AG08395 (cell line): ENCODE measurements around the gene ABCA4.

Experiments
- DNase-seq: peaks from one replicate; pipeline ENCODE4 v3.0.0; 2012; ENCODE audit warnings: mixed read lengths, low spot score

ABCA4 gene

DNA sequence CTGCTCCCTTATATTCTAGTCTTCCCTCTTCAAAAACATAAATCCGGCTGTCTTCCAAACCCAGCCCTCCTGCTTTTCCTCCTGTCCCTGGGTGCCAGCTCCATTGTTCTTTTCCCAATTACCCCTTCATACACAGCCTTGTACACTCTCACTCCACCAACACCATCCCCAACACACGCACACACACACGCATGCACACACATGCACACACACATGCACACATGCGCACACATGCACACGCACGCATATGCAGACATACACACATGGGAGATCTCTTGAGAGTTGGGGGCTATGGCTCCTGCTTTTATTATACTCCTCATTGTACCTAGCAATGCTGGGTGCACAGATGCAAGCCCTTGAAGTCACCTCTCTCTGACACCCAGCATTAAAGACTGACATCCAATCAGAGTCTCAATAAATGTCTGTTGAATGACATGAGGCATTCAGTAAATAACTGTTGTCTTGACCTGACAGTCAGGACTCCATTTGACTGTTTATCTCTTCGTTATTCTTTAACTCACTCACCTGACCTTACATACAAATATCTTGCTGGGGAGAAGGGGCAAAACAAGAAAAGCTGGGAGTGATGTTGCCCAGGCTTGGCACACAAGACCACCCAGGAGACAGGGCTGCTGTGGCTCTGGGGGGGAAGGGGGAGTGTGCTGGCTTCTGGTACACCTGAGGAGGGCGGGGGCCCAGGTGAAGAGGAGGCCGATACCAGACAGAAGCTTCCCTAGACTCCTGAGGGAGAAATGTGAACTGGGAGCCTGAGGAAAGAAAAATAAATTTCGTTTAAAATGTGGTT lies 16.0 kb downstream of the ABCA4 start:
- DNase-seq: no peak

DNA sequence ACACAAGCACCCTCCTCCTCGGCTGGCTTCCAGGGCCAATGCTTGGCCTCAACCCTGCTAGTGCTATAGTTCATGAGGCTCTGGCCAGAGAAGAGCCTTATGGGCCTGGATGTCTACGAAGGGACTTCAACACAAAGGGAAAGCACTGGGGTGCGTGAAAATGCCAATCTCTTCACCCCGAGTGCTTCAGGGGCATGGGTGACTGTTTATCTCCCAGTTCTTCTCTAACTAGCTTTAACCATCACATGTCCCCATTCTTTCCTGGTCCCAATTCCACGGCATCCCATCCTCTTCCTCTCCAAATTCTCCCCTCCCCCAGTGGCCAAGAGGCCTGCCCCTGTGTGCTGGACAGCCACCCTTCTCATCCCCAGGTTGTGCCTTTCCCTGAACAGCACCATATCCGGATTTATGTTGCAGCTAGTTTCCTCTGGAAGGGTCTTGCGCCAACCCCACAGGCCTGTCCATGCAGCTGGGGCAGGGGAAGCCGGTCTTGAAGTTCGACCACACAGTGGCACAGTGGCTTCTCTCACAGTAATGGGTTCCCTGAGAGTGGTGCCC lies 16.7 kb downstream of the ABCA4 start:
- no peak for DNase-seq

DNA sequence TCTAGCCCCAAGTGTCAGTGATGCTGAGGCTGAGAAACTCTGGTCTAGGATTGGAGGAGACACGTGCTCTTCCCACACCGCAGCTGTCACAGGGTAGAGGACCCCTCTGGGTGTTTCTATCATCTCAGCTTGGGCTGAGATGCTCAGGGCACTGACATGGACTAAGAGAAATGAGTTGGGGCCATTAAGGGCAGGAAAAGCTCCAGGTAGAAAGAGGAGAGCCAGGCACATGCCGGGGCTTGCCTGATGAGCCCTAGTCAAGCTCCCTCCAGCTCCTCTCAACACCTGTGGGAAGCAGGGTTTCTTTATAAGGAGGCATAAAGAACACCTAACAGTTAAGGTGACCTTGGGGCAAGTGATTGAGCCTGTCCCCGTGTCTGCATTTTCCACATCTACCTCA lies 17.3 kb downstream of the ABCA4 start:
- no peak for DNase-seq

DNA sequence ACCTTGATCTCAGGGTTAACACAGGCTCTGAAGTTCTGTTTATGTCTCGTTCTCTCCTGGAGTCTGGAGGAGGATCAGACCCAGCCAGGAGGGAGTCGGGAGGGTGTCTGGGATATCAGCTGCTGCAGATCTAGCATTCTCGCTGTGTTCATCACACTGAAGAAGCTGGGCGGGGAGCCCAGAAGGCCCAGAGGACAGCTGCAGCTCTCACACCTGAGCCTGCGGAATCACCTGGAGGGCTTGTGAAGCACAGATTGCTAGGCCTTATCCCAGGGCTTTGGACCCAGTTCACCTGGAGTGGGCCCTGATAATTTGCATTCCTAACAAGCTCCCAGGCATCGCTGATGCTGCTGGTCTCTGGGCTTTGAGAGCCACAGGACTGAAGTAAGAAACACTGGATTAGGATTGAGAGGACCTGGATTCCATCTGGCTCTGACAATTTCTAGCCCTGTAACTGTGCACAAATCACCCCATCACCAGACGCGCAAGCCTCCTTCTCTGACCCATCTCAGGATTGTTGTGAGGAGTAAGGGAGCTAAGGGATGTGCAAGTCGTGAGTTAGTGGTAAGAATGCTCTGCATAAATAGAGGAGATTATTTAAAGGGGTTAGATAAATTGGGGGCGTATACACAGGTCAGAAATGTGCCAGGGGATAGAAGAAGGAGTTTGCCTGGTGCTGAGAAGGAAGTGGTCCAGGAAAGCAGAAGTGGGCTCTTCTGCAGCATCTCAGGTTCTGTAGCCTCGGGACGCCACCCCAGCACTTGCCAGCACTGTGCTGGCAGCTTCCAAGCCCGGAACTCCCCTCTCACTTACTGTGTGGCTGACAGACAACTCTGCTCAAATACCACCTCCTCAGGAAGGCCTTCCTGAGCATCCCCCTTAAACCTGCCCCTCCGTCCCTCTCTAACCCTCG lies 19.1 kb downstream of the ABCA4 start:
- DNase-seq: no peak

DNA sequence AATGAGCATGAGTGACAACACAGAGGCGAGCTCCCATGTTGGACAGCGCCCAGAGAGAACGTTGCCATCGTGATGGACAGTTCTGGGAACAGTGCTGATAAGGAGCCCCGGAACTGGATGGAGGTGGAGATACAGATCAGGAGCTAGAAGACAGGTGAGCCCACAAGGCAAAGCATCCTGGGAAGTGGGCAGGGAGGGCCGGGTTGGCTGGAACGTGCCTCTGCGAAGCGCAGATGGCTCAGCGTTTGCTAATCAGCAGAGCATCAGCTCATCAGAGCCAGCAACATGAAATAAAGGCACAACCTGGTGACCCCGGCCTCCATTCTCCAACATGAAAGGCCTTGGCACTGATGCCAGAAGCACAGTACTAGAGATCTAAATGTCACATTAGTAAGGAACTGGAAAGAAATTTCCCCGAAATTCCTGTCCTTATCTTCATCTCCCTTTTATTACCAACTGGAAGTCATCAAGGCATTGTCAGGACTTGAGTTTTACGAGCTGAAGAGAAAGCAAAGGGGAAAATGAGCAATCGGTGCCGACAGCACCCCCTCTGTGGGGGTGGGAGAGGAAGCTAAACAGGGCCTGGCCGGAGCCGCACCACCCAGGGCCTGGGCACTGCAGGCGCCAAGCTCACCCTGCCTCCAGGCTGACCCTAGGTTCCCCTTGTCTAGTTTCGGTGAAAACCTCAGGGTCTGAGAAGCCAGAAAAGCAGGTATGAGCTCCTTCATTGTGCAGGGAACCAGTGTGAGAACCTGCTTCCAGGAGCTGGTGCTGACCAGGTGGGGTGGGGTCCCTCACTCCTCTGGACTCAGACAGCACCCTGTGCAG lies 19.9 kb downstream of the ABCA4 start:
- DNase-seq: no peak

DNA sequence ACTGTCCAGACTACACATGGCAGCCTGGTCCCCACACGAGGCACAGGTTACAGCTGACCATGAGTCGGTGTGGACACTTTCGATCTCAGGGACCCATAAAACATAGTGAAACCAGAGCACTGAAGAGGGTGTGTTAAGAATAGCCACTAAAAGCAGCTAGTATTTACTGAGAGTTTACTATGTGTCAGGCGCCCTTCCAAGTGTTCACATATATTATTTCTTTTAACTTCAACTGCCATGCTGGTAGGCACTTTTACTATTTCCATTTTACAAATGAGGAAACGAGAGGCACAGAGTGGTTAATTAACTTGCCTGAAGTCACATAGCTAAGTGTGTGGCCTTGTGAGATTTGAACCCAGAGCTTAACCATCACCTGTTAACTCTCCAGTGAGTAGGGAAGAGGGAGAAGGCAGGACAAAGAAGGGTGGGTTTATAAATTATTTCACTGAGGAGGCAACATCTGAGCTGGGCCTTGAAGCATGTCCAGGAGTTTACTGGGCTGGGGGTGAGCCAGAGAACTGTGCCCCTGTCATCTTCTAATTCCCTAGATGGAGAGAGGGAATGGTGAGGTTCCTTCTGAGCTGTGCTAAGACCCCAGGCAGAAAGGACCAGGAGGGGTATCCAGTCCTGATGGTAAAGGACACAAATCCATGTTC lies 20.7 kb downstream of the ABCA4 start:
- no peak for DNase-seq

DNA sequence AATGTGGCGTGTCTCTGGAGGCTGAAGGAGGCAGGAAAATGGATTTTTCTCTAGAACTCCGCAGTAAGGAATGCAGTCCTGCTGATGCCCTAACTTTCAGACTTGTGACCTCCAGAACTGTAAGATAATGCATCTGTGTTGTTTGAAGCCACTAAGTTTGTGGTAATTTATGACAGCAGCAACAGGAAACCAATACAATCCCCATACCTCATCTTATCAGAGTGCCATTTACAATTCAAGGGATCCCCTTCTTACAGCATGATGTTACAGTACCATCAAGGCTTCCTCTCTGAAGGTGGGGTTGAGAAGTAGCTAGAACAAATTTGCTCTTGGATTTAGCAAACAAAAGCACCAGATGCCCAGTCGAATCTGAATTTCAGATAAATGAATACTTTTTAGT lies 21.6 kb downstream of the ABCA4 start:
- no peak for DNase-seq

DNA sequence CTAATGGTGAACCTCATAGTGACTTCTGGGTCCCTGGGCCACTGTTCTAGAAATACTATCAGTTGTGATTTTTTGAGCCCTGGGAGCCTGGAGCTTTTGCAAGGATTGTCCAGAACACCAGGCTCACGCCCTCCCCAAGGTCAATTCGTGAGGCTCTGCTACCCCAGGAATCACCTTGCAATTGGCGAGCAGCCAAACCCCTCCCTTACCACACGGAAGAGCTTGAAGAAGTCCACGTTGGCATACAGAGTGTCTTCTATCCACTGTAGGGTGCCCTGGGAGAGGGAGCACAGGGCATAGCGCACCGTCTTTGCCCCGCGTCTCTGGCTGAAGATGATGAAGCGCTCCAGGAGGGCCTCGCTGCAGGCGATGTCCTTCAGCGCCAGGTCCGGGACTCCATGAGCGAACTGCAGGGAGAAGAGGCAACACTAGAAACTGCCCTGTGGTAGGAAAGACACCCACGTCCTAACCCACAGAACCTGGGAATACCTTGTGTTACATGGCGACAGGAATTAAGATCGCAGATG lies 22.3 kb downstream of the ABCA4 start:
- no peak for DNase-seq

DNA sequence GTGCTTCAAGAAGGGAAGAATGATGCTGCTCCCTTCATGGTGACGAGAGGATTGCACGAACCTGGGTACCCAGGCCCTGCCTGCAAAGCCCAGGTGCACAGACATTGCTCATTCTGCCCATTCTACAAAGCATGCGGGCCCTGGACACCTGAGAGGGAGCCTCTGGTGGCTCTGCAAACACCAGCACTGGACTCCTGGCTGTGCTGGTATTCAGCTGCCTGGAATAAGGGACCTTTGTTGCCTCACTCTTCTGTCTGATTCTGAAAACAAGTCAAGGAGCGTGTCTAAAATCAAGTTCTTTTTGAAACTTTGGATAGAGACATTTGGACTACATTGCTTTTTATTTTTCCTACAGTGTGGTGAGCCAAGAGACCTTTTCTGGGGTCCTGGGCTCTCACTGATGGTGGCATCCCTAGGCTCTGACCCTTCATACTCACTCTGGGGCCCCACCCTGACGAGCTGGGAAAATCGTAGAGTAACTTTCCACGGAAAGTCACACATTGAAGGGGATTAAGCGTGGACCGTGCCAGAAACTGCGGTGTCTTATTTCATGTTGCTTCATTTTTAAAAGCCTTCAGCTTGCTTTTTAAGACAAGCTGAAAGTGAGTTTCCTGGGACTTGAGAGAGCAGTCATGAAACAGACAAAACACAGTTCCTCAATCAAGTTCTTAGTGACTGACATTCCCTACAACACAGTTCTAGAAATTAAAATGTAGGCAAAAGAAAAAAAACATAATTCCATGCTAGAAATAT lies 24.0 kb downstream of the ABCA4 start:
- no peak for DNase-seq

DNA sequence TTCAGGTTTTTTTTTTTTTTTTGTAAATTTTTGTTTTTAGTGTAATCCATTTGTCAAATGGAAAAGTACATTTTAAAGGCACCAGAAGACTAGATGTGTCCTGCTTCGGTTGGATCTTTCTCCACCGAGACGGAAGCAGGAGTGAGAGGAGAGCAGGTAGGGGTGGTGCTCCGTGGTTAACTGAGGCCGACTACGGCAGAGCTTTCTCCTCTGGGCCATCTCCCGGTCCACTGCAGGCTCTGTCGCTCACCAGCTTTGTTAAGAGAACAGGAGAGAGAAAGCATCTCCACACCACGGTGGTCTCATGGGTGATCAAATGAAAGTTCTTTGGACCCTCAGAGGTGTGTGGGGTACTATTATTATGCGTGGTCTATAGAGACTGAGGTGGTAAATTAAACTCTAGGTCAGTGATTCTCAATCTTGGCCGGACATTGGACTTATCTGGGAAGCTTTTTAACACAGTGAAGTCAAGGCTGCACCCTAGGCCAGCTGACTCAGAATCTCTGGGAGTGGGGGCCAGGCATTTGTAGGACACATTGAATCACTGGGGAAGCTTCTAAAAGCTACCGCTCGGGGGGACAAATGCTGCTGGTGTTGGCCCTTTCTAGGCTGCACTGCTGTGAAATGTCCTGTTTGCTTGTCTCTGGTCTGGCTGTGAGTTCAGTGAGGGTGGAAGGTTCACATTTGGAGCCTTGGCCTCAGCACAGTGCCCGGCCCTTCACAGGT lies 25.0 kb downstream of the ABCA4 start:
- peak; percentile 50 for DNase-seq

DNA sequence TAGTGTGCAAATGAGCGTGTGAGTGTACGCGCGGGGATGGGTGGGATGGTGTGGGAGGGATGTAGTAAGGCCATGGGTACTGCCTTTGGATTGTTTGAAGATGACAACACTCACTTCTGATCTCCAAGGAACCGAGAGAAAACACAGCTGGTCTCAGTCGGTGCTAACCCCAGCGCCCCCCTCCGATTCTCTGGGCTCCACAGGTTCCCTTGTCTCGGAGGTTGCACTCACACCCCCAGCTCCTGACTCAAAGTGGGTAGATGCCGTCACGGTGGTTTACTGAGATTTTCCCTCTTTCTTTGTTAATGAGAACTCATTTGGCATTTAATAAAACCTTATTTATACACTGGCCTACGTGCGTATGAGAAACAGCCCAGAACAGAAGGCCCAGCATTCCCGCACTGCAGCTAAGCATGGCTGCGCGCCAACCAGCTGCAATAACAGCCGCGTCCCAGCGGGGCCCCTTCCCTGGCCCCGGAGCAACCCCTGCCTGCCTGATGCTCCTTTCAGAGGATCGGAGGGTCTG lies 25.8 kb downstream of the ABCA4 start:
- DNase-seq: peak; percentile 75

DNA sequence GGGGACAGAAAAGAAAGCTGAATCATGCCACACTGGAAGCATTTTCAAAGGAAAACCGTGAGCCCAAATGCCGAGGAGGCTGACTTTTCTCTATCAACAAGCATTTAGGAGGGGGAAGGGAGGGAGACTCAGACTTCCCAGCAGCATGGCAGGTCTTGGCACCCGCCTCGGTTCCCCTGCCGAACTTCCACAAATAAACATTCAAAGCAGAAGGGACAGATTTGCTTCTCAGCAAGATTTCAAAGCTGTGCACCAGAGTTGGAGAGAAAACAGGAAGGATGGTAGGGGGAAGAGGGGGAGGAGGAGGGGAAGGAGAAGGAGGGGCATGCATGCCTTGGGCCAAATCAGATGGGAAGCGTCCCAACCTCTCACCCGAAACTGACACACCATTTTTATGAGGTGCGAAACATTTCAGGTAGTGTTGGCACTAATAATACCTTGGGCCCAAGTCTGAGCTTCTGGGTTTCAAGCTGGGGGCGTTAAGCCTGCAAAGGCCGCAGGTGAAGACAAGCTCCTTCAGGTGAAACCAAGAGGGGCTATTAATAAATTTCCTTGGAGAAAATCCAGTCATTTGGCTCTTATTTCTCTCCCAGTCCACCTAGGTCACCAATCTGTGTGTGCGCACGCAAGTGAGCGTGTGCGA lies 26.4 kb downstream of the ABCA4 start:
- DNase-seq: peak; percentile 41

DNA sequence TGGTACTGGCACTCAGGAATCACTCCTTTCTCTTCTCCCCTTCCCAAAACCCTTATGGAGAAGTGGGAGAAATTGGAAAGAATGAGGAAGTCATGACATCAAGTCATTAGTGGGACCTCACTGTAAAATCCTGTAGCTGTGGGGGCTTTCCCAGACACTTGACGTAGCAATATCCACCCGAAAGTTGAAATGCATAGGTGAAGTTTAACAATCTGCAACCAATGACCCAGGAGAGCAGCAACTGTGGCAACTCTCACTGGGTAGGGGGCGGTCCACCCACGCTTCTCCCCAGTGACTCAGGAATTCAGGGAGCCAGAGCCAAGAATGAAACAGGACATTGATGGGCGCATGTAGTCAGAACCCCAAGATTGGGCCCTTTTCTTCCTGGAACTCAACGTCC lies 27.0 kb downstream of the ABCA4 start:
- no peak for DNase-seq

DNA sequence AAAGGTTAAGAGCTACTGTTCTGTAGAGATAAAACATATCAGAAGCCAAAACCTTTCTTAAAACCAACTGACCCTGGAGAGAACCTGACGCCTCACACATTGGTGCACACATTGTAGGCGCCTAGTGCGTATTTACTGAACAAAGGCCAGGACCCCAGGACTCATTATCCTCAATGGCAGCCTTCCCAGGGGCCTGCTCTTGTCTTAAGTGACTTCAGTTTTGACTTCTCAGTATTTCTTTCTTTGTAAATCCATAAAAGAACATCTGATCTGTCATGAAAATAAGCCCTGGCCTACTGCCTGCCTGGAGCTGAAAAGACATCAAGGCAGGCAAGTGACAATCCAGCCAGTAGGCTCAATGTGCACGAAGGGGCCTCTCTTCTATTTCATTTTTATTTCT lies 27.6 kb downstream of the ABCA4 start:
- no peak for DNase-seq

DNA sequence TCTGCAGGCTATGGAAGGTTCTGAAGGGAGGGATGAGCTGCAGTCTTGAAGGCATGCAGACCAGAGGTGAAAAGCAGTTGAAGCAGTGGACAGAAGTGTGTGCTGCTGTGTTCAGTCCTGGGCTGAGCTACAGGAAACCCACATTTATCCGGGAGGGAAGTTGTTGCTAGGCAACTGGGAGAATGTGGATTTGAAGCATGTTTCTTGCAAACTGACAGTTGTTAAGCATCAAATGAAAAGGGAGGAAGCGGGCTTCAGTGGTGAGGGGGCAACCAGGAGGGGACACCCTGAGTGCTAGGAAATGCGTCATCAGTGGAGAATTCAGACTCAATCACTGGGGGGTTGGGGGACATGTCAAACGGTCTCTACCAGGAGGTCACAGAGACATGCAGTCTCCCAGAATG lies 28.7 kb downstream of the ABCA4 start:
- peak; percentile 39 for DNase-seq

DNA sequence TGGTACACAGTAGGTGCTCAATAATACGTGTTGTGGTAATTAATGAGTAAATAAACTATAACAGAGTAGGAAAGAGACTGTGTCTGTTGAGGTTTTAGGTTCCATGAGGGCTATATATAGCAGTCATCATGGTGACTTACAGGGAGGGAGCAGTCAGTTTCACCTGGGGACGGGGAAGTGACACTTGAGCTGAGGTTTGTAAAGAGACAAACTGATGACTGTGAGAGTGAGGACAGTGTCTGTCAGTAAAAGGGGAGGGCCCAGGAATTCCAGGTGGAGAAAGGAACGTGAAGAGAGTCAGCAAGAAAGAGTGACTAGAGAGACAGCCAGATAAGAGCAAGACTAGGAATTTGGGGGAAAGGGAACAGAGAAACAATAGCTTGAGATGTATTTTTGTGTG lies 30.2 kb downstream of the ABCA4 start:
- no peak for DNase-seq

DNA sequence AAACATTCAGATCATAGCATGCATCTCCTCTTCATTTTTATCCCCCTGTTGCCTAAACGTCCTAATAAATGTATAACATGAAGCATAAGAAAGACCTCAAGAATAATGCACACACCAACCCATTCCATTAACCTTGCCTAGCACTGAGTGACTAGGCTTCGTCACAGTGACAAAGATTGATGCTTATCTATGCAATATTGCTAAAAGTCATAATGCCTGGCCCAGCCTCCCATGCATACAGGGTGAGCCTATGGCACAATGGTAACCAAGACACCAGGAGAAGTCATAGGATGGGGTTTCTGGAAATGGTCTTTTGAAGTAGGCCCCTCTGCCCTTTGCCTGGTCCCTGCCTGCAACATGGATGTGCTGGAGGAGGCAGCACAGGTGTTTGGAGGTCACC lies 33.8 kb downstream of the ABCA4 start:
- DNase-seq: no peak

DNA sequence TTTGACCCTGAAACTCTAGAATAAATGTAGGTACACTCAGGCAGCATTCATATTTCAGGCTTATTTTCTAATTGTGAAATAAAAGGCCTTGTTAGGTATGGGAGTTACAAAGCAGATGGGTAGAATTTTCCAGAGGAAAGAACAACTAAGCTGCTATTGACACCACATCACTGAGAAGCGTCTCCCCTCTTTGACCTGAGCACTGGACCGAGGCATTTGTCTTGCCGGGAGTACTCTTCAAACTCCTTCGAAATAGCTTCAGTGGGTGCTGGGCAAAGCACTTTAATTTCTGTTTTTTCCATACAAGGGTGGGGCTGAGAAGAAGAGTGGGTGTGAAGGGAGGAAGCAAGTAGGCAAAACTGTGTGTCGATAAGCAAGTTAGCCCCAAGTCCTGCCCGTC lies 36.4 kb downstream of the ABCA4 start:
- DNase-seq: no peak

DNA sequence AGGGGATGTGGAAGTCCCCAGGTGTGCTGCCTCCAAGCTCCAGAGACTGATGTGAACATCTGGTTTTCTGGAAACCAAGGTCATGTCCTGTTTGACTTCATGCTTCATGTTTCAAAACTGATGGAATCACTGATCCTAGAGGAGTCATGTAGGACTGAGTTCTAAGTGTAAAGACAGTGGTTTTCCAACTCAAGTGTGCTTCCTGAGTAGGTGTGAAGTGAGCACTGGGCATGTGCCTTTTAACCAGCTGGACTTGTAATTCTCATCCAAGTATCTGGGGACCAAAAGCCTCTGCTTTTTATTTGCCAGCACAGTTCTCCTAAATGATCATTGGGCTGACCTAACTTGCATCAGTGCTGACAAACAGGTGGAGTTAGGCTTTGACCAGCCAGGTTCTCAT lies 36.9 kb downstream of the ABCA4 start:
- no peak for DNase-seq
